Natural killer cell (primary cell): ENCODE data around the gene KCNC2. TPM values are rescaled to one million over a fixed set of nuclear protein-coding genes. Genes with fewer than 3 reads are reported as not detected.

Source experiments
- ATAC-seq, 3 donors: fragments of 150-1000 bp in 2 of 3; fragments of 200-7000 bp in 1 of 3; cut with Tn5 transposase; 1 replicate in 1 of 3; 2 replicates in 2 of 3; pipeline ENCODE4 v1.10.0; 2021; ENCODE audit warnings: mild to moderate bottlenecking in 2 of 3, moderate library complexity in 2 of 3
- DNase-seq, 2 donors: peaks; one replicate each; pipeline versions ENCODE4 v3.0.0 to v3.0.0-alpha.2; 2013 to 2021; ENCODE audit warnings: mixed read lengths in 1 of 2
- H3K27ac ChIP-seq: one replicate; pipeline ENCODE4 v1.5.1; 2013; ENCODE audit warnings: mild to moderate bottlenecking, low read length
- H3K27me3 ChIP-seq: one replicate; pipeline ENCODE4 v1.6.1; 2013; ENCODE audit warnings: low read length; ENCODE audit not compliant: control insufficient read depth, insufficient read depth
- H3K36me3 ChIP-seq: one replicate; pipeline ENCODE4 v1.6.1; 2013; ENCODE audit warnings: low read length; ENCODE audit not compliant: control insufficient read depth, insufficient read depth
- H3K4me1 ChIP-seq: one replicate; pipeline ENCODE4 v1.6.1; 2013; ENCODE audit warnings: low read length; ENCODE audit not compliant: control insufficient read depth, insufficient read depth
- H3K4me3 ChIP-seq: one replicate; pipeline ENCODE4 v1.5.1; 2013; ENCODE audit warnings: low read length
- H3K9me3 ChIP-seq: one replicate; pipeline ENCODE4 v1.6.1; 2013; ENCODE audit warnings: low read length; ENCODE audit not compliant: control insufficient read depth, insufficient read depth
- H3K27ac Mint-ChIP-seq, 2 donors: one replicate each; pipeline ENCODE4 v1.8.0; 2022; ENCODE audit warnings: mild to moderate bottlenecking in 2 of 2, mixed read lengths in 2 of 2, moderate library complexity in 1 of 2
- H3K27me3 Mint-ChIP-seq, 2 donors: one replicate each; pipeline ENCODE4 v1.8.0; 2022; ENCODE audit warnings: low read depth in 2 of 2, mixed read lengths in 2 of 2
- H3K36me3 Mint-ChIP-seq: one replicate; pipeline ENCODE4 v1.8.0; 2022; ENCODE audit warnings: mixed read lengths
- H3K4me1 Mint-ChIP-seq, 2 donors: one replicate each; pipeline ENCODE4 v1.8.0; 2022; ENCODE audit warnings: mixed read lengths in 2 of 2
- H3K4me3 Mint-ChIP-seq: one replicate; pipeline ENCODE4 v1.8.0; 2022; ENCODE audit warnings: mild to moderate bottlenecking, moderate library complexity, mixed read lengths
- H3K9me3 Mint-ChIP-seq, 2 donors: one replicate each; pipeline ENCODE4 v1.8.0; 2022; ENCODE audit warnings: mixed read lengths in 2 of 2
- CTCF ChIP-seq: fragments of 200-600 bp; IDR thresholded peaks from one replicate; pipeline ENCODE4 v1.8.0; 2022; ENCODE audit warnings: antibody characterized with exemption
- WGBS: methylation state at CpG from one replicate; pipeline ENCODE4 v1.1.7; 2013; ENCODE audit warnings: missing lambda C conversion rate; ENCODE audit not compliant: insufficient coverage; 5-methylcytosine and 5-hydroxymethylcytosine counted together
- intact Hi-C: fragments of 100-400 bp; cut with micrococcal nuclease; formaldehyde crosslinking; loops from one replicate; pipeline ENCODE4 v1.14.2; 2022
- total RNA-seq, 4 donors: library from RNA; stranded (reverse); fragments of 120-200 nt in 1 of 4; gene quantifications; one replicate each; pipeline versions ENCODE4 v1.2.3 to v1.2.4, GENCODE V29; 2013 to 2022

Gene KCNC2
- total RNA-seq, 3 donors from 2014 or later (not counting 1 experiment from before 2014, with no cell fraction given), result not detected

GRCh38 chr12:75239987-75240386 lies 30.3 kb upstream of the KCNC2 start:
- Mint-ChIP-seq H3K36me3 (peaks cover 7% of the 10 kb centered on the region), H3K27me3 (no peaks in the 10 kb centered on the region), H3K27ac (no peak overlapping the region), H3K9me3 (peaks cover 7 to 9% of the 10 kb centered on the region in 2 donors), H3K4me3 (no peak overlapping the region), H3K4me1 (no peaks in the 10 kb centered on the region)
- Histone ChIP-seq H3K9me3 (peaks cover 4% of the 10 kb centered on the region), H3K27me3 (no peaks in the 10 kb centered on the region), H3K36me3 (no peaks in the 10 kb centered on the region), H3K4me3 (no peak overlapping the region), H3K4me1 (no peaks in the 10 kb centered on the region), H3K27ac (no peak overlapping the region)
- DNase-seq, result no peak
- no peak for ATAC-seq
- intact Hi-C loops, result no loop called here
- TF ChIP-seq CTCF, result no peak

GRCh38 chr12:75236206-75236605 lies 26.6 kb upstream of the KCNC2 start:
- H3K36me3 Mint-ChIP-seq, result peaks cover 7% of the 10 kb centered on the region
- H3K27ac Mint-ChIP-seq, result no peak overlapping the region
- Histone ChIP-seq H3K9me3 (no peaks in the 10 kb centered on the region), H3K4me1 (no peaks in the 10 kb centered on the region), H3K27me3 (no peaks in the 10 kb centered on the region), H3K4me3 (no peak overlapping the region), H3K27ac (no peak overlapping the region), H3K36me3 (no peaks in the 10 kb centered on the region)
- H3K4me3 Mint-ChIP-seq, result no peak overlapping the region
- intact Hi-C loops, result no loop called here
- no peak for DNase-seq
- H3K27me3 Mint-ChIP-seq, result no peaks in the 10 kb centered on the region
- H3K9me3 Mint-ChIP-seq, result peaks cover 9% of the 10 kb centered on the region in 2 donors
- 100% methylated on average over 1 of the region's 1 CpG for WGBS
- ATAC-seq, result no peak
- TF ChIP-seq CTCF, result no peak
- H3K4me1 Mint-ChIP-seq, result no peaks in the 10 kb centered on the region

GRCh38 chr12:75227132-75227531 lies 17.5 kb upstream of the KCNC2 start:
- Histone ChIP-seq H3K4me3 (no peak overlapping the region), H3K36me3 (no peaks in the 10 kb centered on the region), H3K4me1 (no peaks in the 10 kb centered on the region), H3K27me3 (no peaks in the 10 kb centered on the region), H3K9me3 (no peaks in the 10 kb centered on the region), H3K27ac (no peak overlapping the region)
- DNase-seq, result no peak
- no peak for TF ChIP-seq CTCF
- no peaks in the 10 kb centered on the region for H3K4me1 Mint-ChIP-seq
- H3K27ac Mint-ChIP-seq, result no peak overlapping the region
- H3K36me3 Mint-ChIP-seq, result no peaks in the 10 kb centered on the region
- whole genome bisulfite sequencing, result no CpG with 5 or more reads among the region's 1 CpG
- no peak for ATAC-seq
- no peak overlapping the region for H3K4me3 Mint-ChIP-seq
- intact Hi-C loops, result no loop called here
- peaks cover 4 to 11% of the 10 kb centered on the region in 2 donors for H3K9me3 Mint-ChIP-seq
- no peaks in the 10 kb centered on the region for H3K27me3 Mint-ChIP-seq

- Histone ChIP-seq H3K27ac (no peak overlapping the region), H3K4me3 (no peak overlapping the region), H3K27me3 (peaks cover 20% of the 10 kb centered on the region), H3K4me1 (no peaks in the 10 kb centered on the region), H3K36me3 (no peaks in the 10 kb centered on the region), H3K9me3 (peaks cover 7% of the 10 kb centered on the region)
- no peak overlapping the region for H3K27ac Mint-ChIP-seq
- peaks cover 7% of the 10 kb centered on the region for H3K36me3 Mint-ChIP-seq
- no peaks in the 10 kb centered on the region for H3K4me1 Mint-ChIP-seq
- peaks cover 8 to 15% of the 10 kb centered on the region in 2 donors for H3K9me3 Mint-ChIP-seq
- H3K27me3 Mint-ChIP-seq, result peaks cover 14 to 21% of the 10 kb centered on the region in 2 donors
- H3K4me3 Mint-ChIP-seq, result no peak overlapping the region
- intact Hi-C loops, result no loop called here
- WGBS, result 0% methylated on average over 3 of the region's 3 CpGs
- TF ChIP-seq CTCF, result no peak
- ATAC-seq (no peak), DNase-seq (no peak)
Measured at GRCh38 chr12:75212072-75212471, 2.4 kb upstream of the KCNC2 start.
